Measurements from ENCODE around the gene SMIM12.

DNA sequence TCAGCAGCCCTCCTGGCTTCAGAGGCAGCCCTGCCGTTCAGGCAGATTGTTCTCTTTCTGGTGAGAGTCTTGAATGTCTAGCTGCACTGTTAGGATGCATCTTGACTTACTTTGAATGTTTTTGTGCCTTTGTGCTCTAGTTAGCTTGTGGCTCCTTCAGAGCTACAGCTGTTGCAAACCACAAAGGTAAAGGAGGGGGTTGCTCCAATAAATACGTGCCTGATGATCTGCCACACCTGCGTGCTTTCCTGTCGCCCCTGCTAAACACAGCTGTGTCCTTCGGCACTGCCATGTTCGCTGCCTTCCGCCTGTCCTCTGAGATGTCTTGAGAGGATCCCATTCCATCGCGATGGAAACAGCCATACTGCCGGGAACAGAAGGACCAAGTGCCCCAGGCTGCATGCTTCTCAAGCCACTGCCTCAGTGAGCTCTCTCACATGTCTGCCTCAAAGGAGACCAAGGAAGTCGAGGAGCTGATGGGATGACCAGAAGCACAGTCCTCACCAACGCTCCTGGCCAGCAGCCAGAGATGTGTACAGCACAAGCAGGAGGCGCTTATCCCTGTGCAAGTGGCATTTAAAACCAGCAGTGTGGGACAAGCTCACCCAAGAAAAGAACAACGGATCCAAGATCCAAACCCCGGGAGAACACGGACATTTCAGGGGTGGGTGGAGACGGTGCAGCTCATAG is 12.0 kb upstream of the SMIM12 start:
- no peak for TF ChIP-seq EZH2phosphoT487 (IDR thresholded peaks at IDR 0.05; ENCODE audit: low read depth)
- TF ChIP-seq, protein P1, sequence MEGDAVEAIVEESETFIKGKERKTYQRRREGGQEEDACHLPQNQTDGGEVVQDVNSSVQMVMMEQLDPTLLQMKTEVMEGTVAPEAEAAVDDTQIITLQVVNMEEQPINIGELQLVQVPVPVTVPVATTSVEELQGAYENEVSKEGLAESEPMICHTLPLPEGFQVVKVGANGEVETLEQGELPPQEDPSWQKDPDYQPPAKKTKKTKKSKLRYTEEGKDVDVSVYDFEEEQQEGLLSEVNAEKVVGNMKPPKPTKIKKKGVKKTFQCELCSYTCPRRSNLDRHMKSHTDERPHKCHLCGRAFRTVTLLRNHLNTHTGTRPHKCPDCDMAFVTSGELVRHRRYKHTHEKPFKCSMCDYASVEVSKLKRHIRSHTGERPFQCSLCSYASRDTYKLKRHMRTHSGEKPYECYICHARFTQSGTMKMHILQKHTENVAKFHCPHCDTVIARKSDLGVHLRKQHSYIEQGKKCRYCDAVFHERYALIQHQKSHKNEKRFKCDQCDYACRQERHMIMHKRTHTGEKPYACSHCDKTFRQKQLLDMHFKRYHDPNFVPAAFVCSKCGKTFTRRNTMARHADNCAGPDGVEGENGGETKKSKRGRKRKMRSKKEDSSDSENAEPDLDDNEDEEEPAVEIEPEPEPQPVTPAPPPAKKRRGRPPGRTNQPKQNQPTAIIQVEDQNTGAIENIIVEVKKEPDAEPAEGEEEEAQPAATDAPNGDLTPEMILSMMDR (IDR thresholded peaks at IDR 0.05; ENCODE audit: low read depth, low read length), result no peak

All from OCI-LY3 (cell line).